ENCODE results near the gene FABP3. TPM values are rescaled to one million over a fixed set of nuclear protein-coding genes. Genes with fewer than 3 reads are reported as not detected.

The FABP3 gene
- total and polyA plus RNA-seq, 2 of the 13 experiments (the other 11 are each of a cell fraction or from before 2014, with no cell fraction given): 0.21 to 0.24 TPM

- peak; percentile 24; the same call in 1 of the 2 replicates for TF ChIP-seq UBTF (CRISPR knock-in tag; IDR thresholded peaks at IDR 0.05)
- no peak for TF ChIP-seq PAF1 (CRISPR knock-in tag; IDR thresholded peaks at IDR 0.05)
- 0 out of 2 replicates have a peak, but pooled peaks have one; percentile 30 for TF ChIP-seq TAF1 (CRISPR knock-in tag; IDR thresholded peaks at IDR 0.05)
- TF ChIP-seq BCL3 (CRISPR knock-in tag; IDR thresholded peaks at IDR 0.05): no peak; the same call in 1 of the 2 replicates
- no peak for TF ChIP-seq ZNF773 (CRISPR knock-in tag; IDR thresholded peaks at IDR 0.05; ENCODE audit: borderline replicate concordance)
- no peak for TF ChIP-seq ASH2L (IDR thresholded peaks at IDR 0.05; ENCODE audit: insufficient read length, low read depth, low read length)
- TF ChIP-seq NFYB (CRISPR knock-in tag; IDR thresholded peaks at IDR 0.05): no peak
- peak; percentile 50; the same call in 1 of the 2 replicates for TF ChIP-seq RFXAP (CRISPR knock-in tag; IDR thresholded peaks at IDR 0.05; ENCODE audit: borderline replicate concordance)
- TF ChIP-seq ZBTB14 (CRISPR knock-in tag; IDR thresholded peaks at IDR 0.05): no peak
- TF ChIP-seq ZNF747 (CRISPR knock-in tag; IDR thresholded peaks at IDR 0.05; ENCODE audit: borderline replicate concordance): no peak
- TF ChIP-seq MED8 (CRISPR knock-in tag; IDR thresholded peaks at IDR 0.05; ENCODE audit: insufficient replicate concordance): no peak
- TF ChIP-seq ZNF292 (CRISPR knock-in tag; IDR thresholded peaks at IDR 0.05; ENCODE audit: borderline replicate concordance, low read depth): peak; percentile 83; the same call in 1 of the 2 replicates
- TF ChIP-seq ZNF337 (CRISPR knock-in tag; IDR thresholded peaks at IDR 0.05; ENCODE audit: borderline replicate concordance, low read depth): 0 out of 2 replicates have a peak, but pooled peaks have one; percentile 25
- TF ChIP-seq ZNF282 (IDR thresholded peaks at IDR 0.05; ENCODE audit: partially characterized antibody): no peak
- TF ChIP-seq ZNF709 (CRISPR knock-in tag; IDR thresholded peaks at IDR 0.05): no peak
- TF ChIP-seq ZNF331 (CRISPR knock-in tag; IDR thresholded peaks at IDR 0.05): peak; percentile 61; the same call in 1 of the 2 replicates
- TF ChIP-seq ZFP36 (IDR thresholded peaks at IDR 0.05; ENCODE audit: borderline replicate concordance, low read depth, low read length, partially characterized antibody): no peak
- TF ChIP-seq GATAD1 (CRISPR knock-in tag; IDR thresholded peaks at IDR 0.05): no peak
- no peak for TF ChIP-seq ZC3H4 (CRISPR knock-in tag; IDR thresholded peaks at IDR 0.05; ENCODE audit: borderline replicate concordance)
- no peak for TF ChIP-seq RCOR2 (CRISPR knock-in tag; IDR thresholded peaks at IDR 0.05)
- TF ChIP-seq ZNF574 (CRISPR knock-in tag; IDR thresholded peaks at IDR 0.05): no peak
- no peak for TF ChIP-seq ZFP37 (CRISPR knock-in tag; IDR thresholded peaks at IDR 0.05; ENCODE audit: borderline replicate concordance)
Measured at GRCh38 chr1:31373056-31373896, at the start of gene FABP3 (continued).
